Hematopoietic multipotent progenitor cell treated with erythropoietin and hydrocortisone succinate and interleukin-3 and kit ligand, for 8 days (in vitro differentiated cells): ENCODE data around the gene NFATC2.
A peak's percentile ranks its signal among the peaks of the same experiment; 100 is the strongest.
"Not testable (repeated sequence)": the region's sequence is repeated elsewhere in the genome, so short reads cannot be mapped to it uniquely, and the experiment has no call there.

ENCODE experiments used
- DNase-seq: peaks from one replicate; pipeline ENCODE4 v3.0.0-alpha.2; 2015

Gene NFATC2

DNA sequence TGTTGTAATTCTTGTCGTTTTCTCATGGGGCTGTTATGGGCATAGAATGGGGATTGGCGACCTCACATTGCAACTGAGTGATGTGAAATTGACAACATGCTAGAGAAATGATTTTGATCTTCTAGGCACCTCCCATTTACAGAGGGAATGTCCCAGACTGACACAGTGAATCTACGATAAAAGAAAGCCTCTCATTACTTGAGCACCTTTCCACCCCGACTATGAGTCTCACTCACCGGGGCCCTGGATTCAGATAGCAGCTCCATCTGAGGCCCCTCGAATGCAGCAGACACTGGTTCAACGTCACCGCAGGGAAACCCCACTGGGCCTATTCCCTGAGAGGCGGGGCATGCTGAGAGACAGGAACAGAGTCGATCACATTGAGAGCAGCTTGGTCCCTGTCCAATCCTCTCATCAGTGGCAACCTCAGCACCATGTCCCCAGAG, 49.1 kb downstream of the NFATC2 start:
- peak; percentile 50 for DNase-seq

DNA sequence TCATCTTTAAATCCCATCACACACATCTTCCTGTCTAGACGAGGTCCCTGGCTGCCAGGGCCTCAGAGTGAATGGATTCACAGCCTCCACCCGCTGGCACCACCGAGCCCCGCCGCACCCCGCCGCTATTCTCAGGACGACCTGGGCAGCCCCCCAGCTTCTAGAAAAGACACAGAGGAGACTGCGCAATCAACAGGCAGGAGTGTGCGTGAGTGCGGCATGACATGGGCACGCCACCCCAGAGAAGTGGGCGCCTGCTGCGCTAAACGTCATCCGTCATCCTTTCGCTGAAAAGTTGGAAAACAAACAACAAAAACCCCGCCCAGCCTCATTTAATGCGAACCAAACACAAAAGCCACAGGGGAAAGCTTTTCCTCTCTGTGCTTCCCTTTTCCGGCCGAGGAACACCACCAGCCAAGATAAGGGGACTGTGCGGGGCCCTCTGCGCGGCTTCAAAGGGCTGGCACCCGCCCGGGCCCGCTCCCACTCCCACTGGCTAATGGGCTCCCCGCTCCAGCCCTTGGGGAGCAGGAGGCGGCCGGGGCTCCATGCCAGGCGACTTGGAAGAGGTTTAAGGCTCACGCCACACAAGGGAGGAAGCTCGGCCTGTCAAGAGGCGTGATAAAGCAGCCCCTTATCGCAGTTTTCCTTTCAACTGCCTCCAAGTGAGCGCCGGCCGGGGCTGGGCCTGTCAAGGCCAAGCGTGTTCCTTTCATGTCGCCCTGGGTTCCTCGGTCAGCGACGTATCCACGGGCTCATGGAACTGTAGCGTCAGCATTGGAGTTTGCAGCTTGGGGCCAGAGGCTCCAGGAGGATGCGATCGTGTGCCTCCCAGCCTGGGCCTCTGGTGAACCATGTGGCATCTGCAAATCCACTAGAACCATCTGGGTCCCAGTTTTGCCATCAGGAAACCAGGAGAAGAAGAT, 50.1 kb downstream of the NFATC2 start:
- DNase-seq, result peak; percentile 95

DNA sequence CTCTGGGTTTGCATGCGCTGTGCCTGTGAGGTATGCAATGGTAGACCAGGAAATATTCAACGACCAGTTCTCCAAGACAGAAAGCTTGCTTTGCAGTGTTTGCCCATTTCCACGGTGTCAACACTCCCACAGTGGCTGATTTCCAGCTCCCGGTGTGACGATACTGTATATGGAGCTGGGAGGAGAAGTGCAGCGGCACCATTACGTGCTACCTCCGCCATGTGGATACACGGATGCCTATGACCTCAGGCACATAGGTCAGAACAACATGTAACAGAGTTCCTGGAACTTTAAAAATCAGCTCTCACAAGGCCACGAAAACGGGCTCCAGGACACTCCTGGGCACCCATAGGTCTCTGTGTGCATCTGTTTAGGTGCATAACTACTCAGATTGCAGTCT, 51.1 kb downstream of the NFATC2 start:
- no peak for DNase-seq

DNA sequence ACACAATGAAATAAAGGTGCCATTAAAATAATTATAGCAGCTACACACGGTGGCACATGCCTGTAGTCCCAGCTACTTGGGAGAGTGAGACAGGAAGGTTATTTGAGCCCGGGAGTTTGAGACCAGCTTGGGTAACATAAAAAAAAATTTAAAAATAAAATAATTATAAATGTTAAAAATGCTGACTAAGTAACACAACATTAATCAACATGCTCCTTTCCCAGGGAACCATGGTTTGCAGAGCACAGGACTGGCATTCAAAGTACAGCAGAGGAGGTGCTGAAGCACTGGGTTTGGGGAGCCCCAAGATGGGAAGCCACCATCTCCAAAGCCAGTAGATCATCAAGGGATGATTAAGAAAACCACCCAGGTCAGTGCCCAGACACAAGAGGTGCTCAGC, 51.9 kb downstream of the NFATC2 start:
- no peak for DNase-seq

DNA sequence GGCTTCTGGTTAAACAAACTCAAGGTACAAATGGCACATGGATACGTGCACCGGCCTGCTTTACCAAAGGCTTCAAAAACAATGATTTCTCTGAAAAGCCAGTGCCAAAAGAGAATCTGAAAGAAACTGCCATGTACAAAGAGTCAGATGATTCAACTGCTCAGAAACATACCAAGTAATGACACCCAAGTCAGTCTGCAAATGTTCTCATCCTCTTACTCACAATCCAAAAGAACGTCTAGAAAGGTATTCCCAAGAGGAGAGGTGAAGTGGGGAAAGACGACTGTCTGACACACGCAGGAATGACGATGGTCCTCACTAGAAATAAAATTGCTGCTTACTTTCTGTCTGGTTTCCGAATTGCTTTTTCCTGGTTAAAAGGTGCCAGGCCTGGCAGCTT, 52.9 kb downstream of the NFATC2 start:
- no peak for DNase-seq

DNA sequence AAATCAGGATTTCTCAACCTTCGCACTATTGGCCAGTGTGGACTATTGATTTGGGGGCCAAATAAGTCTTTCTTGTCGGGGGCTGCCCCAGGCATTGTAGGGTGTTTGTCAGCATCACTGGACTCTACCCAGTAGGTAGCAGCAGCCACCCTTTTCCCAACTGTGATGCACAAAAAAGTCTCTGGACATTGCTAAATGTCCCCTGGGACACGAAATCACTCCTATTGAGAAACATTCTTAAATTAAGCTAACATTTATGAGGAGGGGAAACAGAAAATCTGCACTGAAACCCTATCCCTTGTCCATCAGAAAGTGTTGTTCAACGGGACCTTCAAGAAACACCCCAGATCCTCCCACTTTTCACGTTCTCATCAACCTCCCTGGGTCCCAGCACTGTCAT, 54.2 kb downstream of the NFATC2 start:
- DNase-seq, result no peak

DNA sequence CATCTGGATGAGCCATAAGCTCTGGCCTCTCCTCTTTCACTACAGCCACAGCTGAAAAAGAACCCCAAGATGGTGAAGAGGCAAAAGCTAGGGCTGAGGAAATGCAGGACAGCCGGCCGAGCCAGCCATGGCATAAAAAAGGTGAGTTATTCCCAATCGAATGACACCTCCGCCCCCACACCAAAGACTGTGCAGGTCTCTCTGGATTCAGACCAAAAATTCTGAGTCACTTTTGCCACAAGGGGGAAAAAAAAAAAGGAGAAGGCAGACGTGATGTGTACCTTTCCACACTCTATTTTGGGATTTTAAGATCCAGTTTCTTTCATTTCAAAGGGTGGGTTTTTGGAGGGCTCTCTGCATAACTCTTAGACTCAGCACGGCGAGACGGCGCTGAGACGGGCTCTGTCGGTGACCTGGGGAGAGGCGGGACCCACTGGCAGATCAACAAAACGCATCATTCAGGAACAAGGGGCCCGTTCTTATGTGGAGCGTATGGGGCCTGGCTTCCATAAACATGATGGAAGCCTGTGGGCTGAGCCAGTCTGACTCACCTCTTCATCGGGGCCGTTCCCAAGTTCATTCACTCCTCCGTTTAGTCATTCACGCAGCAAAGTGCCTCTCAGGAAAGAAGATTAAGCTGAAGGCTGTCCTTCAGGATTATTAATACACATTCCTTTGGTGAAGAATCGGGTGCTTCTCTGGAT, 54.8 kb downstream of the NFATC2 start:
- no peak for DNase-seq

DNA sequence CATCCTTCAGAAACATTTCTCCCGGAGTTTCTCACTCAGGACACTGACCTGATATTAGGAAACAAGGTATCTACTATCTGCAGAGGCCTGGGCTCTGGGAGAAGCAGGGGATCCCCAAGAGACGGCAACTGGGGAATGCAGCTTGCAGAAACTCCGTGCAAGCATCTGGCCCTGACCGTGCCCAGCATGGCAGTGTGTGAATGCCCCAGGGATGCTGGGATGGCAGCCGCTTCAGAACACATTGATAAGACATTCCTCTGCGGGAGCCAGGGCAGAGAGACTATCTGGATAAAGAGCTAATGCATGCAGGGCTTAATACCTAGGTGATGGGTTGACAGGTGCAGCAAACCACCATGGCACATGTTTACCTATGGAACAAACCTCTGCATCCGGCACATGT, 55.4 kb downstream of the NFATC2 start:
- DNase-seq, result no peak

DNA sequence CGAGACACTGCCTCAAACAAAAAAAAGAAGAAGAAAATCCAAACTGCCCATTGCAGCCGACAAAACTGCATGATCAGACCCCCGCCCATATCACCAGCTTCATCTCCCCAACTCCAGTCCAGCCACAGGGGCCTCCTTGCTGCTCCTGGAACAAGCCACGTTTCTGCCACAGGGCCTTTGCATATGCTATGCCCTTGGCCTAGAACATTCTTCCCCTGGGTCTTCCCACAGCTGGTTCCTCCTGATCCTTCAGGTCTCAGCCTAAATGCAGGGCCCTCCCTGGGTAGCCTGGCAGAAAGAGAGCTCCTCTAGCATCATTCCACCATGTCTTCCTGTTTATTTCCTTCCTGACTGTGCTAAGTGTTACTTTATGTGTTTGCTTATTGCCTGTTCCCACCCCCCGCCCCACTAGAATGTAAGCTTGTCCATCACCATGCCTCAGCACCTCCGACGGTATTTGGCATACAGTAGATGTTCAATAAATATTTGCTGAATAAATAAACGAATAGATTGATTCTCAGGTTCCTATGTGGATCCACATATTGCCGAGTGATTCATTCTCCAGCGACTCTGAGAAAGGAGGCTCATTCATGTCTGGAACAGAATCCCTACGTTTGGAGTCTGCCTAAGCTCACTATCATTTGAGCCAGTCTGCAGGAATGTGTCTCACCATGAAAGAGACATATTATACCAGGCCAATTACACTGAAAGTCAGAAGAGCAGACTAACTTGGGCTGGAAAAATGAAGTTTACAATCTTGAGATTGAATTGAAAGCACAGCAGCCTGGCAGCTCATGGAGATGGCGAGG, 56.1 kb downstream of the NFATC2 start:
- no peak for DNase-seq

DNA sequence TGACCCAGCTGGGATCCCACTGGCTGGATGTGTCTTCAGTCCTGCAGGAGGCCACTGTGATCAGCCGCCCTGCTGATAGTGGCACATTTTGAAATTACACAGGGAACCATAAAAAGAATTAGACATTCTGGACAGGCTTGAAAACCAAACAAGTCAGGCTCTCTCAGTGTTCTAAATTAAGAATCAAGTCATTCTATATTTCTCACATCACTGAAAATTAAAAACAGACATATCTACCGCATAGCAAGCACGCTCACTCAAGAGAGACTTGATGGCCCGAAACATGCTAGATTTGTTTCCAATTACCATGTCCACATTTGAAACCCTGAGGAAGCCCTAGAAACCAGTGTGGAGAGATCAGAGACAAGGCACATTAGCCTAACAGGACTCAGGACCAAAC, 57.7 kb downstream of the NFATC2 start:
- no peak for DNase-seq

DNA sequence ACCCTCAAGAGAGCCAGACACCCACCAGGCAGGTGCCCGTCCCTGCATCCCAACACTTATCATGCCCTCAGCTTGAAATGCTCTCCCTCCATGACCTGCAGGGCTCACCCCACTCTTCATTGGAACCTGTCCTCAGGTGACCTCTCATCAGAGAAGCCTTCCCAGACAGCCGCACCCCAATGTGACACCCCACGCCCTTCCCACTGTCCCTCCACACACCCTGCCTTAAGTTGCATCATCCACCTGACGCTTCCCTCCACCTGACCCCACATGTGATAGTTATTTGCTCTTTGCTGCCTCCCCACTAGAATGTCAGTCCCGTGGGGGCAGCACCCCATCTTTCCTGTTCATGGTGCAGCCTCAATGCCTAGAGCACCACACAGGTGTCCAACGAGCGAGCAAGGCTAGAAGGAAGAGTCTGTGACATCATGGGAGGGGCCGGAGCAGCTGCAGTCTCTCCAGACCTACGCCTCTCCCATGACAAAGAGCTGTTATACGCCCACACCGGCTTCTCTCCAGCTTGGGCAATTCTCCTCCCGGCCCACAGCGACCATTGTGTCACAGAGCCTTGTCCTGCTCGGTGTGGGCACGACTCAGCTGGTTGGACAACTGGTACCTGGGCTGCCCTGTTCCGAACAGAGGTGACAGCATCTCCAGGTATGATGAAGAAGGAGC, 58.2 kb downstream of the NFATC2 start:
- DNase-seq, result peak; percentile 43

DNA sequence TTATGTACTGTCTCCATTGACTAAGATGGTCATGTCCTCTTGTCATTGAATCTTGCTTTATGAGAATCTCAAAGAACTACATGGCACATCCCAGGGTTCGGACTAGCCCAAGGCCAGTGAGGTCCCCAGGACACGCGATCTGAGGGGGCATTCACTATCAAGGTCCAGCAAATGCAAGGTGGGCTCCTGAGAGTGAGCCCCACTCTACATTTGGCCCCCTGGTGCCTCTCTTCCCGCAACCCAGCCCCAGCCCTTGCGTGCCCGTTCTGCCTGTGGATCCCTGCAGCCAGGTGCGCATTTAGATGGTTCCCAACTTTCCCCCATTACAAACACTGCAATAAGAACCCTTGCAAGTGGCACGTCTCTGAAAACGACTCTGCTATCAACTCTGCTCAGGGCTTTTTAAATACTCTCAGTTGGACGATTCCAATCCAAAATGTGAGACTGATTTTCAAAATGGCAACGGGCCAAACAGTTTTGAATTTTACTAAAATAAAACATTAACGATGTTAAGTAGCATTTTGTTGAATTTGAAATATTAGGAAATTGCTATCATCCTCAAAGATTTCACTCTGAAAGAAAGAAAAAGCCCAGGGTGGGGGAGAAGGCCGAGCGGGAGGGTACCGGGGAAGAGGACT, 59.6 kb downstream of the NFATC2 start:
- no peak for DNase-seq

DNA sequence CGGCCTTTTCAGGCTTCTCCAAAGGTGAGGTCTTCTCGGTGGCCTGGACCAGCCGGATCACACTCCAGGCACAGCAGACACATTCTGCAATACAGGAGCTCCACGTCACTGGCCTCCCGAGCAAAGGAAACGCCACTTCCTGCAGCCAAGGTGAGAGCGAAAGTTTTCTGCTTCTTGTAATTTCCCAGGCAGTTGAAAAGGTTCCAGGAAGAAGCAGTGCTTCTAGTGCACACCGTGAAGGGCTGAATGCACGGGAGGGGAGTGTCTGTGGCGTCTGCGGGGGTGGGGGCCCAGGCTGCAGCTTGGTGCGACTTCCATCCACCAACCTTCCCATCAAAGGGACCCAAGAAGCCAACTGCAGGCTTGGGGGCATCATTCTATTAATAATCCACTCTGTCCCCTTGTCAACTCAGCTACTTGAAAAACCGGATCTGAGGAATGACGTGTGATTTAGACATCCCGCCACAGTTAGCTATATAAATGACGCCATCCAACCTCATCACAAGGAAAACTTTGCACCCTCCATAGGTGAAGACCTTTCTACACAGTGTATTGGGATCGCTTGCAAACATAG, 61.1 kb downstream of the NFATC2 start:
- DNase-seq, result no peak

DNA sequence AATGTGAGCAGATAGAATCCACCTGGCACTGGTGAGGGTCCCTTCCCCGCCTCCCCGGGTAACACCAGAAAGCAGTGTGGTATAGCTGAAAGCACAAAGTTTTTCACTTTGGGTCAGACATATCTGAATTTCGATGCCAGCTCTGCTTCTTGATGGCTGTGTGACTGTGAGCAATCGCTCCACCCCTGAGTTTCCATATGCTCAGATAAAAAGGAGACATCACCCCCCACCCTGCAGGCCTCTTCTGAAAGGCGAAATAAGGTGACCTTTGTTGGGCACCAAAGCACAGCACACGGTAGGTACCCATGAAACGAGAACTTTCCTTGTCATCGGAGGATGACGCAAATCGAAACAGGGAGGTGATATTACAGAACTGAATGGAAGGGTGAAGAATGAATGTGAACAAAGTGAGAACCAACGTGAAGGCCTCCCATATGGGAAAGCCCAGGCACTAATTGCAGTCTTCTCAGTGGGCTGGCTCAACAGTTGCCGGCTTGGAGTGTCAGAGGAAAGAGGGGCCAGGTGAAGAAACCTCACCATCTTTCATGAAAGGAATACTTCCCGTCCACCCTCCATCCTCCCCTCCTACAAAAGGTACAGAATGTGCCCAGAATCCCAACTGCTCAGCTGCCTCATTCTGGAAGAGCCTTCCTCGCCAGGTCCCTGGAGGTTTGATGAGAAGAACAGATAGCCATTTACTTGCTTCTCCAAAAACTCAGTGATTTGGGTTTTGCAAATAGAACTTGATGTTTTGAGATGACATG, 61.8 kb downstream of the NFATC2 start:
- no peak for DNase-seq

DNA sequence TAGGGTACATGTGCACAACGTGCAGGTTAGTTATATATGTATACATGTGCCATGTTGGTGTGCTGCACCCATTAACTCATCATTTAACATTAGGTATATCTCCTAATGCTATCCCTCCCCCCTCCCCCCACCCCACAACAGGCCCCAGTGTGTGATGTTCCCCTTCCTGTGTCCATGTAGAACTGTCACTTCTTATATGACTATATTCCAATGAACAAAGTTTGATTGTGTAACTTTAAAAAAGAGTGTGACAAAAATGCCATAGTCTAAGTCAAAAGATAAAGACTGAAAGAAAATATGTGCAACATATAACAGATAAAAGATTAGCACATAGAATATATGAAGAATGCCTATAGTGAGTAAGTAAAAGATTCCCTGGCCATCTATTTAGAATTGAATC, 66.4 kb downstream of the NFATC2 start:
- not testable (repeated sequence) for DNase-seq

DNA sequence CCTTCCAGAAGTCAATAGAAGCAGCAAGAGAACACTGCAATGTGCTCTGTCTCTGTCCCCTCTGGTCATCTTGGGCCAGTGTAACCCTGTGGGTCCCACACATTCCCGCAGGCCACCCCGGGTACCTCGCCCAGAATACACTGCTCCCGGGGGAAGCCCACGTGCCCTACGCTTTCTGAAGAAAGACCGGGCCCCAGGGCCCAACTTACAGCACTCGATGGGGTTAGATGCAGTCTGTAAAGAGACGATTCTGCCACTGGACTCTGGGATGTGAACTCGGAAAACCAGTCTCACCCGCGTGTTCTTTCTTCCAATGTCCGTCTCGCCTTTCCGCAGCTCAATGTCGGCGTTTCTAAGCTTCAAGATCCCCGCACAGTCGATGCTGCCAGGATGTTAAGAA, 68.7 kb downstream of the NFATC2 start:
- no peak for DNase-seq

DNA sequence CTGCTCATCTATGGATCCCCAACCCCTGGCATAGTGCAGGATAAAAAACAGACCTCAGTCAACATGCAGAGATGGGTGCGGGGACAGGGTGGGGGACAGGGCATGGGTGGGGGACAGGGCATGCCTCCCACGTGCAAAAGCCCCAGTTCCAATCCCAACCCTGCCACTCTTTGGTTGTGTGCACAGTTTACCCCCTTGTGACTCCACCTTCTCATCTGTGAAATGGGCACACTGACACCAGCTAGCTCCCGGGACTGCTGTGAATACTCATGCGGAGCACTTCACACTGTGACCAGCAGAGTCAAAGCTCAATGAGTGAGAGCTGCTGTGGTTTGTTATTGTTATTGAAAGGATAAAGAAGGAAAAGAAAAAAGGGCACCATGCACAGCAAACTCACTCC, 69.3 kb downstream of the NFATC2 start:
- no peak for DNase-seq

DNA sequence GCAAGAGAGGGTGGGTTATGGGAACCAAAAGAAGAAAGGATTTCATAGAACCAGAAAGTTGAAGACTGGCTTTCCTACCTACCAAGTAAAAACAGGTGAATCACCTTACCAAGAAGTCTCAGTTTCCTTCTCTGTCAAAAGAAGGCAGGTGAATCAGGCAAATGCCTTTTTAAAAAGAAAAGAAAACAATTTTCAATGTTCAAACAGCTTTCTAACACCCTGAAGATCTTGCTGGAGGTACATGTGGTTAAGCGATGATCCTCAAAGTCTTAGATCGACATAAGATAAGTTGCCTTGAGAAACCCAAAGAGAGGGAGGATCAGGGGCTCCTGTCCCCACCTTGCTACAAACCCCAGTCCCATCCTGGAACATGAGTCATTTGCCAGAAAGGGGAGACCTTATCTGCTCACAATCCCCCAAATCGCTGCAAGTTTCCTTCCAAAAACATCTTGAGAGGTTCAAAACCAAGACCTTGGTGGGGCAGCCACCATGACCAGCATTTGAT, 71.6 kb downstream of the NFATC2 start:
- no peak for DNase-seq

DNA sequence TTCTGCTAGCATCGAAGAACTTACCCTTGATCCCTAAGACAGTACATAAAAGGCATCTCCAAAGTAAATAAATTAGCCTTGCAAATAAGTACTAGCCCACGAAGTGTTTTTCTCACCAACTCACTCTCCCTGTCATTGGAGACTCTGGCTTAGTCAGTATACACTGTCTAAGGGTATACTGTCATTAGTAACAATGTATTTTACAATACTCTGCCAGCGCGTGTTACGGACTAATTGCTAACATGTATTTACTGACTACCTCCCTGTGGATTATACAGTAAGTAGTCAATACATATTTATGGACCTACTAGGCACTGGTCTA, 72.1 kb downstream of the NFATC2 start:
- no peak for DNase-seq

DNA sequence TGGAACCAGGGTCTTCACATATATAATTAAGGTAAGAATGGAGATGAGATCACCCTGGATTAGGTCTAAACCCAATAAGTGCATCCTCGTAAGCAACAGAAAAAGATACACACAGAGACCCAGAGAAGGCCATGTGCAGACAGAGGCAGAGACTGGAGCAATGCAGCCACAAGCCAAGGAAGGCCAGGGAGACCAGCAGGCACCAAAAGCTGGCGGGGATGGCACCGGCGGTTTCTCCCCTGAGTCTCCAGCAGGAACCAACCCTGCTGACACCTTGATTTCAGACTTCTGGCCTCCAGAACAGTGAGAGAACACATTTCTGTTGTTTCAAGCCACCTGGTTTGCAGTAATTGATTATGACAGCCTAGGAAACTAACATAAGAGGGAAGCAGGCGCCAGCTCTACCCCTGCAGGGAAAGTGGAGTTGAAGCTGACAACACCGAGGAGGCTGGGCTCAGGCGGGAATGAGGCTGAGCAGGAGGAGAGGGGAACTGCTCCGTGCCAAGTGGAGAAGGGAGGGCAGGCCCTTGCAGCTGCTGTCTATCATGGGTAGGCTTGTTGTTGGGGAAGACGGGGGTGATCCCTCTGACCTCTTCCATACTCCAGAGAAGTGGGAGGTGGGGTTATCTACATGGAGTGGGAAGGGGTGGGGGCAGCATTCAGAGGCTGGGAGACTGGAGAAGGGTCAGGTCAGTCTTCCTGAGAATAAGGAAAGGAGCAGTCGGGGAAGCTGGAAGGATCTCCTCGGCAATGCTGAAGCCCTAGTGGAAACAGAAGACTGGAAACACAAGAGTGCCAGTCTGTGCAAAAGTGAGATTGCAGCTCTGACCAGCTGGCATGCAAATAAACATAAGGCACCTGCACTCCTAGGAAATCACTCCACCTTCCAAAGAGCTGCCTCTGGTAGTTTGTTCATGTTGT, 72.7 kb downstream of the NFATC2 start:
- DNase-seq, result no peak
